NCI-H345 treated with DMSO at 0.1 percent for 48 hours (cell line): ENCODE data around the gene TSHZ3.

Experiments
- DNase-seq: peaks from one replicate; lab custom pipeline; 2025; ENCODE audit not compliant: unreplicated experiment; lab: John Stamatoyannopoulos, UW

Gene TSHZ3

GRCh38 chr19:31268751-31269383, 80.4 kb downstream of the TSHZ3 start:
- no peak for DNase-seq

- no peak for DNase-seq
Measured at GRCh38 chr19:31266731-31267130, 82.5 kb downstream of the TSHZ3 start.

- no peak for DNase-seq
Measured at GRCh38 chr19:31266196-31266595, 83.0 kb downstream of the TSHZ3 start.

GRCh38 chr19:31264041-31264778, 85.0 kb downstream of the TSHZ3 start:
- DNase-seq: no peak

- no peak for DNase-seq
Measured at GRCh38 chr19:31263328-31263727, 85.9 kb downstream of the TSHZ3 start.

GRCh38 chr19:31262725-31263191, 86.5 kb downstream of the TSHZ3 start:
- no peak for DNase-seq

- DNase-seq: no peak
Measured at GRCh38 chr19:31261603-31262212, 87.5 kb downstream of the TSHZ3 start.

GRCh38 chr19:31261019-31261602, 88.1 kb downstream of the TSHZ3 start:
- DNase-seq: no peak

- no peak for DNase-seq
Measured at GRCh38 chr19:31260171-31260933, 88.9 kb downstream of the TSHZ3 start.

- no peak for DNase-seq
Measured at GRCh38 chr19:31258211-31259052, 90.8 kb downstream of the TSHZ3 start.

- DNase-seq: no peak
Measured at GRCh38 chr19:31257426-31258130, 91.7 kb downstream of the TSHZ3 start.

GRCh38 chr19:31257025-31257424, 92.2 kb downstream of the TSHZ3 start:
- no peak for DNase-seq

- no peak for DNase-seq
Measured at GRCh38 chr19:31256593-31256960, 92.7 kb downstream of the TSHZ3 start.

GRCh38 chr19:31255831-31256592, 93.2 kb downstream of the TSHZ3 start:
- no peak for DNase-seq

- DNase-seq: no peak
Measured at GRCh38 chr19:31255174-31255799, 93.9 kb downstream of the TSHZ3 start.

- no peak for DNase-seq
Measured at GRCh38 chr19:31254611-31255010, 94.6 kb downstream of the TSHZ3 start.

- DNase-seq: no peak
Measured at GRCh38 chr19:31254180-31254551, 95.1 kb downstream of the TSHZ3 start.

- DNase-seq: no peak
Measured at GRCh38 chr19:31253526-31254179, 95.6 kb downstream of the TSHZ3 start.
